K562 (cell line): ENCODE measurements around the gene IQCE. TPM values are rescaled to one million over a fixed set of nuclear protein-coding genes. Genes with fewer than 3 reads are reported as not detected.

Experiments
- CCNT2 ChIP-seq: IDR thresholded peaks from 2 replicates; pipeline ENCODE4 v1.6.1; 2011; ENCODE audit warnings: borderline replicate concordance, low read depth, mild to moderate bottlenecking, moderate library complexity, mixed read lengths, low read length; ENCODE audit not compliant: insufficient read length; ENCODE audit errors: extremely low read depth
- DPF2 ChIP-seq: fragments of 450-650 bp; IDR thresholded peaks from 2 replicates; pipeline ENCODE4 v1.6.1; 2016
- EGR1 ChIP-seq: fragments of 450-650 bp; conservative IDR thresholded peaks from 2 replicates; pipeline ENCODE4 v1.6.1; 2017; ENCODE audit warnings: mild to moderate bottlenecking
- HMGN3 ChIP-seq: IDR thresholded peaks from 2 replicates; pipeline ENCODE4 v1.6.1; 2011; ENCODE audit warnings: borderline replicate concordance, low read depth, mild to moderate bottlenecking, mixed read lengths, low read length; ENCODE audit not compliant: insufficient read length; ENCODE audit errors: extremely low read depth
- JUN ChIP-seq, 2 experiments: sonication (generic) in 1 of 2; formaldehyde crosslinking in 1 of 2; IDR thresholded peaks; 2 replicates each; pipeline versions ENCODE4 v1.6.1 to v1.8.0; 2012 to 2022; ENCODE audit warnings: borderline replicate concordance in 2 of 2, mild to moderate bottlenecking in 2 of 2, improper control_type of control experiment in 1 of 2, low read depth in 1 of 2, low read length in 1 of 2, missing genetic modification reagents in 1 of 2
- JUND ChIP-seq, 2 experiments: IDR thresholded peaks; 2 replicates in 1 of 2; 3 replicates in 1 of 2; pipeline ENCODE4 v1.6.1; 2011; ENCODE audit warnings: borderline replicate concordance in 2 of 2, low read depth in 2 of 2, low read length in 2 of 2, improper control_type of control experiment in 1 of 2, missing biosample characterization in 1 of 2, missing genetic modification characterization in 1 of 2, missing genetic modification reagents in 1 of 2
- NFIC ChIP-seq: fragments of 450-650 bp; IDR thresholded peaks from 2 replicates; pipeline ENCODE4 v1.6.1; 2017; ENCODE audit warnings: mild to moderate bottlenecking, inconsistent platforms
- ZBTB33 ChIP-seq: sonication (generic); formaldehyde crosslinking; IDR thresholded peaks from 2 replicates; pipeline ENCODE4 v1.8.1; 2023; ENCODE audit warnings: mild to moderate bottlenecking, missing genetic modification reagents
- ZNF699 ChIP-seq: fragments of 250-450 bp; sonication (Bioruptor Pico); IDR thresholded peaks from 2 replicates; pipeline ENCODE4 v1.8.0; 2021; ENCODE audit warnings: mild to moderate bottlenecking, moderate library complexity; ENCODE audit not compliant: insufficient replicate concordance
- polyA plus RNA-seq, 8 experiments: library from polyadenylated mRNA; depleted of rRNA in 4 of 8; stranded (reverse) in 5 of 8; unstranded in 3 of 8; fragments of >200 nt; fragmentation: Nextera tagmentation in 2 of 8; fragmentation: Illumina TruSeq in 1 of 8; extraction: Ambion mirVana in 2 of 8; extraction: Trizol in 1 of 8; gene quantifications; 2 replicates each; pipeline versions ENCODE4 v1.2.1 to v1.2.3, GENCODE V29; 2011 to 2014; ENCODE audit warnings: inconsistent platforms in 1 of 8, missing spikeins in 1 of 8
- total RNA-seq, 7 experiments: library from RNA; depleted of rRNA in 6 of 7; stranded (reverse); fragments of >200 nt in 6 of 7; fragmentation: Illumina TruSeq in 2 of 7; extraction: Trizol in 2 of 7; gene quantifications; 2 replicates each; pipeline versions ENCODE4 v1.2.1 to v1.2.3, GENCODE V29; 2011 to 2021; ENCODE audit warnings: low replicate concordance in 1 of 7

Gene IQCE
- total and polyA plus RNA-seq, 9 of the 15 experiments (the other 6 are each of a cell fraction or from before 2014, with no cell fraction given), result 0.18 to 8.5 (median 4.2) TPM

GRCh38 chr7:2523941-2524807, 34.6 kb upstream of the IQCE start (continued):
- peak; percentile 74 for TF ChIP-seq JUND (IDR thresholded peaks at IDR 0.05; ENCODE audit: borderline replicate concordance, low read depth, low read length)
- TF ChIP-seq JUND (tag; IDR thresholded peaks at IDR 0.05; ENCODE audit: borderline replicate concordance, low read depth, low read length), result peak; percentile 42; the same call in 1 of the 3 replicates
- no peak for TF ChIP-seq ZNF699 (CRISPR knock-in tag)
- peak; percentile 73 for TF ChIP-seq ZBTB33
- TF ChIP-seq HMGN3, result peak; percentile 15
- TF ChIP-seq DPF2, result 0 out of 2 replicates have a peak, but pooled peaks have one; percentile 19
- TF ChIP-seq CCNT2, result no peak
- TF ChIP-seq EGR1, result peak; percentile 45; the same call in 1 of the 2 replicates
- 0 out of 2 replicates have a peak, but pooled peaks have one; percentile 24 for TF ChIP-seq JUN (IDR thresholded peaks at IDR 0.05; ENCODE audit: borderline replicate concordance, low read depth, low read length)
- TF ChIP-seq JUN (CRISPR knock-in tag; IDR thresholded peaks at IDR 0.05; ENCODE audit: borderline replicate concordance), result no peak
- peak; percentile 86 for TF ChIP-seq NFIC
